ENCODE results near the gene PSMB7.
A peak's percentile ranks its signal among the peaks of the same experiment; 100 is the strongest.

The PSMB7 gene

DNA sequence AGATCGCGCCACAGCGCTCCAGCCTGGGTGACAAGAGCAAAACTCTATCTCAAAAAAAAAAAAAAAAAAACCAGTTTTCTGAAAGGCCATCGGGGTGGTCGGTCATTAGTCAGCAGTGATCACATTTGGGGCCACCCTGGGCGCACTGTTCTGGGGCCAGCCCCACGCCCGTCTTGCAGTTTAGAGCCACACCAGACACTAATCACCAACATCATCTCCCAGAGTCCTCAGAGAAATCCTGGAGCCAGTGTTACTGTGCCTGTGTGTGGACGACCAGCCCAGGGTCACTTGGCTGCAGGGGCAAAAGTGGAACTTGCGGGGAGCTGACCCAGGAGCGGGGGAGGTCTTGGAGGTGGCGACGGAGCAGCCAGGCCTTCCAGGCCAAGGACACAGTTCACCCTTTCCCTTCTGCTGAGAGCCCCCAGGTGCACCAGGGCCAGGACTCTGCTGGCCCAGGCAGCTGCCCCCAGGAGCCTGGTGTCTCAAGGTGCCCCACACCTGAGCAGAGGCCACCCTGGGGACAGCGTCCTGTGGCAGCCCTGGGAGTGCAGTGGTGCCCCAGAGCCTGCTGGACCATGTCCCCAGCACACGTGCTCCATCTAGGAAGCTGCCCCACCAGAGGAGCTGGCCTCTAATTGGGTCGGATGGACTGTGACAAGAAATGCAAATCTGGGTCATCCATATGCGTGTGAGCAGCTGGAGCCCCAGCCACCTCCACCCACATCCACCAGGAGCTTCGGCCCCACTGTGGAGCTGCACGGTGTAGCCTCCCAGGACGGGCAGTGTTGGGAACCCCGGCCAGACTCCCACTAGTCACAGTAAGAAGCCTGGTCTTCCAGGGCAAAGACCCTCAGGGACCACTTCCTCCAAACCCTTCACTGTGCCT lies 106.4 kb downstream of the PSMB7 start:
- TF ChIP-seq, protein P1, sequence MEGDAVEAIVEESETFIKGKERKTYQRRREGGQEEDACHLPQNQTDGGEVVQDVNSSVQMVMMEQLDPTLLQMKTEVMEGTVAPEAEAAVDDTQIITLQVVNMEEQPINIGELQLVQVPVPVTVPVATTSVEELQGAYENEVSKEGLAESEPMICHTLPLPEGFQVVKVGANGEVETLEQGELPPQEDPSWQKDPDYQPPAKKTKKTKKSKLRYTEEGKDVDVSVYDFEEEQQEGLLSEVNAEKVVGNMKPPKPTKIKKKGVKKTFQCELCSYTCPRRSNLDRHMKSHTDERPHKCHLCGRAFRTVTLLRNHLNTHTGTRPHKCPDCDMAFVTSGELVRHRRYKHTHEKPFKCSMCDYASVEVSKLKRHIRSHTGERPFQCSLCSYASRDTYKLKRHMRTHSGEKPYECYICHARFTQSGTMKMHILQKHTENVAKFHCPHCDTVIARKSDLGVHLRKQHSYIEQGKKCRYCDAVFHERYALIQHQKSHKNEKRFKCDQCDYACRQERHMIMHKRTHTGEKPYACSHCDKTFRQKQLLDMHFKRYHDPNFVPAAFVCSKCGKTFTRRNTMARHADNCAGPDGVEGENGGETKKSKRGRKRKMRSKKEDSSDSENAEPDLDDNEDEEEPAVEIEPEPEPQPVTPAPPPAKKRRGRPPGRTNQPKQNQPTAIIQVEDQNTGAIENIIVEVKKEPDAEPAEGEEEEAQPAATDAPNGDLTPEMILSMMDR (IDR thresholded peaks at IDR 0.05; ENCODE audit: insufficient read depth, low read length, missing control alignments) = no peak
- CTCF ChIA-PET = interaction anchor here (1.6 to 5.0 kb wide), 3 partner anchors 11 to 181 kb away, joined by 5 to 35 read pairs (median 19); no protein-coding TSS in a partner anchor
- H3K4me3 ChIP-seq (ENCODE audit: low read depth, low read length) = no peak overlapping the region
- POLR2A ChIA-PET = no interaction called here
- DNase-seq (ENCODE audit: low read depth, low spot score) = no peak

DNA sequence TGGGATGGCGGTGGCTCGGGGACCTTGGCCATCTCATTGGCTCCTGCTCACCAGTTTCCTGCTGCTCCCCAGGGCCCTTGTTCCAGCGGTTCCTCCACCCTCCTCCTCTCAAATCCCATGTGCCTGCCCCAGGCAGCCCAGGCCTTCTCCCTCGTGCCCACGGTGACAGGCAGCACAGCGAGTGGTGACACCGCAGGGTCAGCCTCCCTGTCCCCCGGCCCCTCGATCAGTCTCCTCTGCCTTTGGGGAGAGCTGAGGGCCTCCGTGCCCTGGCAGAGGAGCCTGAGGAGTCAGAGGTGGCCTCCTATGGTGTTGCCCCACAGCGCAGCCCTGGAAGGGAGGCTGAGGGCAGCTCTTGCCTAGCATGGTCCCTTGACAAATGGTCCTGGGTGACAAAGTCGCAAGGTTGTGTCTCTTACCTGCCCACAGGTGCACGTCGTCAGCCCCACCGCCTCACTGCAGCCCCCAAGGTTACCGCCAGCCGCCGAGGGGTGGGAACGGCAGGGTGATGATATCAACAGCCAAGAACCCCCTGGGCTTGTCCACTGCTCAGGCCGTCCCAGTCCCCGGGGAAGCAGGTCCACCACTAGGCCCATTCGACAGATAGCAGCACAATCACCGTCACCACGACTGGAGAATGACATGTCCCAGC lies 107.7 kb downstream of the PSMB7 start:
- ChIA-PET CTCF (interaction anchor here (1.9 to 5.0 kb wide), 3 partner anchors 11 to 180 kb away, joined by 8 to 19 read pairs (median 19); no protein-coding TSS in a partner anchor), POLR2A (no interaction called here)
- H3K4me3 ChIP-seq (ENCODE audit: low read depth, low read length) = no peak overlapping the region
- DNase-seq (ENCODE audit: low read depth, low spot score) = no peak
- TF ChIP-seq, protein P1 (IDR thresholded peaks at IDR 0.05; ENCODE audit: insufficient read depth, low read length, missing control alignments) = no peak

DNA sequence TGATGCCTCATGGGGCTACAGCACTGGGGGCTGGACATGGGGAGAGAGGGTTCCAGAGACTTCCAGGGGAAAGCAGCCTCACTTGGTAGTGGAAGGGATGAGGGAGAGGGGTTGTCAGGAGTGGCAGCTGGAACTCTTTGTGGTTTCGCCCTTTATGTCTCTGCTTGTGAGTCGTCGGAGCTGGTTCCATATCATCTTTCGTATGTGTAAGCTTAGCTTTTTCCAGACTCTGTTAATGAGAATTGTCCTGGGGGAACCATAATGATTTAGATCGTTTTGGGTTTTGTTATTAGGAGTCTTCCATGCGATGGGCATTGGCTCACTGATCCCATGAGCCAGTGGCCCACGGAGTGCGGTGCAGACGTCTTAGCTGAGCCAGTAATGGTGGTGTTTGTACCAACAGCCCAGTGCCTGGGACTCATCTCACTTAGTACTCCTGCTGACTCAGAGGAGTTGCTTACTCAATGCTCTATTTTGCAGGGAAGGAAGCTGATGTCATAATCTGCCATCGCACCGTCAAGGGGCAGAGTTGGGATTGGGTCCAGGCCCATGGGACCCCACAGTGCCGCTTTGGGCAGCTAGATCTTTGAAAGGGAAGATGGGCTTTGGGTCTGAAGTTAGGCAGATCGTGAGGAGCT lies 109.0 kb downstream of the PSMB7 start:
- ChIA-PET POLR2A (interaction anchor here (0.7 to 1.5 kb wide), 3 partner anchors 8 to 47 kb away, joined by 3 read pairs; no protein-coding TSS in a partner anchor), CTCF (interaction anchor here (0.5 to 5.0 kb wide), 5 partner anchors 10 to 181 kb away, joined by 3 to 19 read pairs (median 8); no protein-coding TSS in a partner anchor)
- peak; percentile 58 for DNase-seq (ENCODE audit: low read depth, low spot score)
- H3K4me3 ChIP-seq (ENCODE audit: low read depth, low read length) = no peak overlapping the region
- TF ChIP-seq, protein P1 (IDR thresholded peaks at IDR 0.05; ENCODE audit: insufficient read depth, low read length, missing control alignments) = no peak

DNA sequence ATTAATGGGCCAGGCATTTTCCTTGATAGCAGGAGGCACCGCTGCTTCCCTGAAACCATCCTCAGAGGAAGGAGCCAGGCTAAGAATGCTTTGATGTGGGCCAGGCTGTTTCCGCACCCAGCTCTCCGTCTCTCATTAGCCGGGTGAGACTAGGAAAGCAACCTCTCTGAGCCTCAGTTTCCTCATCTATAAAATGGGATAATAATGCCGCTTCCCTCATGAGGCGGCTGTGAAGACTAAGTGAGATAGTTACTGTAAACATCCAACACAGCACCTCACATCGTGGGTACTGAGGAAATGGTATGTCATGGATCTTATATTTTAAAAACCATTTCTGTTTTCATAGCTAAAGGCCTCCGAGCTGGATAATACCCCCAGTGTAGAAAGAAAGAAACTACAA lies 111.0 kb downstream of the PSMB7 start:
- no peak for DNase-seq (ENCODE audit: low read depth, low spot score)
- ChIA-PET POLR2A (no interaction called here), CTCF (interaction anchor here (1.0 to 5.0 kb wide), 5 partner anchors 12 to 177 kb away, joined by 3 to 19 read pairs (median 7); no protein-coding TSS in a partner anchor)
- H3K4me3 ChIP-seq (ENCODE audit: low read depth, low read length) = no peak overlapping the region
- TF ChIP-seq, protein P1 (IDR thresholded peaks at IDR 0.05; ENCODE audit: insufficient read depth, low read length, missing control alignments) = no peak

DNA sequence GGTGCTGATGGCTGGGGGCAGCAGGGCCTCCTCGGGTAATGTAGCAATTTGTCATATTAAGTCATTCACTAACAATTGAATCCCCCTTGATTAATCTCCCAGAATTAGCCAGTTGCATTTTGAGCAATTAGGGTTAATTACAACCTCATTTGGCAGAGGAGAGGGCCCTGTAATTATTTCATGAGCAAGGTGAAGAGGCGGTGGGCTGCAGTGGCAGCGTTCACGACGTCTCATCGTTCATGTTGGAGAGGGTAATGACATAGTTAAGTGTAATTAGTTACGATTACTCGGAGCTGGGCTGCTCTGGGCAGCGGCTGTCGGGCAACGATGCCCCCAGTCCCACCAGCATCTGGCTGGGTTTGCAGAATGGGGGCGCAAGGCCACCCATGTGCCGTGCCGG lies 111.5 kb downstream of the PSMB7 start:
- POLR2A ChIA-PET = no interaction called here
- TF ChIP-seq, protein P1 (IDR thresholded peaks at IDR 0.05; ENCODE audit: insufficient read depth, low read length, missing control alignments) = no peak
- CTCF ChIA-PET = interaction anchor here (1.7 to 4.2 kb wide), 3 partner anchors 11 to 177 kb away, joined by 5 to 19 read pairs (median 7); no protein-coding TSS in a partner anchor

More for the DNA sequence above, 111.5 kb downstream of the PSMB7 start:
- no peak overlapping the region for H3K4me3 ChIP-seq (ENCODE audit: low read depth, low read length)
- DNase-seq (ENCODE audit: low read depth, low spot score) = no peak
